ENCODE data around the gene CRB2. TPM values are rescaled to one million over a fixed set of nuclear protein-coding genes. Genes with fewer than 3 reads are reported as not detected.

The CRB2 gene
- total and polyA plus RNA-seq, 2 of the 4 experiments (the other 2 are of a cell fraction), result not detected

GRCh38 chr9:123370108-123370507 lies 14.1 kb downstream of the CRB2 start:
- no peaks in the 10 kb centered on the region for H3K4me1 ChIP-seq (ENCODE audit: control insufficient read depth, insufficient read depth, low read length)
- TF ChIP-seq USF2 (IDR thresholded peaks at IDR 0.05; ENCODE audit: low read depth, low read length) (no peak), RFX5 (IDR thresholded peaks at IDR 0.05; ENCODE audit: low read depth, low read length) (no peak), MAZ (IDR thresholded peaks at IDR 0.05; ENCODE audit: borderline replicate concordance, low read depth, low read length) (no peak), CTCF (conservative IDR thresholded peaks at IDR 0.05; ENCODE audit: low read depth, low read length) (no peak)
- no peak overlapping the region for H2BK20ac ChIP-seq (ENCODE audit: low read depth, low read length)
- no peak overlapping the region for H3K23ac ChIP-seq (ENCODE audit: low read depth, low read length)
- ATAC-seq (ENCODE audit: low read depth) (no peak), DNase-seq (no peak)
- H3K9me1 ChIP-seq (ENCODE audit: insufficient read depth, low read length), result no peaks in the 10 kb centered on the region
- intact Hi-C loops (cut with micrococcal nuclease), result no loop called here
- H3K27ac ChIP-seq (ENCODE audit: insufficient read depth, low read length), result no peak overlapping the region
- no peak overlapping the region for H3K4me3 ChIP-seq (ENCODE audit: insufficient read depth, low read depth, low read length)
- BruUV-seq (replicated peaks), result no TSS peak
- no peak overlapping the region for H2AK5ac ChIP-seq (ENCODE audit: low read depth, low read length)
- no peaks in the 10 kb centered on the region for H3K79me1 ChIP-seq (ENCODE audit: low read depth in 1 of 2, low read length in 2 of 2)
- H3K27me3 ChIP-seq (ENCODE audit: control insufficient read depth, insufficient read depth, low read length), result peaks cover 59% of the 10 kb centered on the region
- no peak overlapping the region for H4K91ac ChIP-seq (ENCODE audit: insufficient read depth, low read depth, low read length)
- H2AK9ac ChIP-seq (replicated peaks; ENCODE audit: low read depth, low read length, poor library complexity), result no peak overlapping the region
- H2BK15ac ChIP-seq (ENCODE audit: low read depth, low read length), result no peak overlapping the region
- no peak overlapping the region for H4K5ac ChIP-seq (ENCODE audit: low read depth, low read length)
- H3K56ac ChIP-seq (ENCODE audit: extremely low read depth, insufficient read depth, low read length), result no peak overlapping the region
- no peak overlapping the region for H2BK5ac ChIP-seq (ENCODE audit: low read depth, low read length, poor library complexity, severe bottlenecking)
- no peak overlapping the region for H4K8ac ChIP-seq (ENCODE audit: low read depth in 2 of 2, low read length in 2 of 2)
- H4K20me1 ChIP-seq (ENCODE audit: insufficient read depth, low read length), result no peaks in the 10 kb centered on the region
- POLR2A ChIA-PET (ENCODE audit: unreplicated experiment), result no interaction called here
- CTCF ChIA-PET, result no interaction called here
- no peaks in the 10 kb centered on the region for H3K9me3 ChIP-seq (ENCODE audit: control insufficient read depth, insufficient read depth, low read length)
- H3K4me2 ChIP-seq (ENCODE audit: low read depth, low read length), result no peak overlapping the region
- no peak overlapping the region for H3K14ac ChIP-seq (replicated peaks; ENCODE audit: low read depth, low read length)
- H2AFZ ChIP-seq (replicated peaks; ENCODE audit: low read length, poor library complexity), result no peak overlapping the region
- WGBS, 2 experiments (ENCODE audit: extremely low coverage in 2 of 2, insufficient read length in 1 of 2), result 85% methylated on average over 8 of the region's 13 CpGs; no CpG with 5 or more reads in 1 of the 2 experiments
- dilution Hi-C loops (cut with HindIII; ENCODE audit: low sequenced_read_pairs, unreplicated experiment), result no loop called here
- H3K4ac ChIP-seq (ENCODE audit: low read depth, low read length), result no peak overlapping the region
- no peak overlapping the region for H3K18ac ChIP-seq (ENCODE audit: low read depth, low read length)
- H2BK120ac ChIP-seq (ENCODE audit: low read depth, low read length), result no peak overlapping the region
- no peaks in the 10 kb centered on the region for H3K36me3 ChIP-seq (ENCODE audit: control insufficient read depth, insufficient read depth, low read length)
- in situ Hi-C loops (cut with MboI; ENCODE audit: low sequenced_read_pairs), result no loop called here
- H3K9ac ChIP-seq (ENCODE audit: low read depth, low read length), result no peak overlapping the region

Measured in IMR-90 (cell line).